ENCODE results near the gene TMEM41A.
"Not testable (repeated sequence)": the region's sequence is repeated elsewhere in the genome, so short reads cannot be mapped to it uniquely, and the experiment has no call there.

The TMEM41A gene

GRCh38 chr3:185477316-185477715, 21.5 kb downstream of the TMEM41A start:
- Mint-ChIP-seq H3K27me3 (no peaks in the 10 kb centered on the region), H3K4me3 (no peak overlapping the region), H3K27ac (ENCODE audit: low read depth) (no peak overlapping the region), H3K4me1 (peaks cover under 1% of the 10 kb centered on the region), H3K9me3 (no peaks in the 10 kb centered on the region), H3K36me3 (ENCODE audit: insufficient read depth) (peaks cover 5% of the 10 kb centered on the region)
- ATAC-seq (replicated peaks; ENCODE audit: extremely low read depth, poor library complexity, severe bottlenecking), result no peak
- DNase-seq (ENCODE audit: low spot score in 2 of 2), result no peak

GRCh38 chr3:185474922-185475321, 23.9 kb downstream of the TMEM41A start:
- not testable (repeated sequence) for H3K36me3 Mint-ChIP-seq (ENCODE audit: insufficient read depth); H3K4me1 Mint-ChIP-seq; H3K9me3 Mint-ChIP-seq; H3K4me3 Mint-ChIP-seq; ATAC-seq (replicated peaks; ENCODE audit: extremely low read depth, poor library complexity, severe bottlenecking); H3K27me3 Mint-ChIP-seq; H3K27ac Mint-ChIP-seq (ENCODE audit: low read depth); DNase-seq (ENCODE audit: low spot score in 2 of 2)

DNA sequence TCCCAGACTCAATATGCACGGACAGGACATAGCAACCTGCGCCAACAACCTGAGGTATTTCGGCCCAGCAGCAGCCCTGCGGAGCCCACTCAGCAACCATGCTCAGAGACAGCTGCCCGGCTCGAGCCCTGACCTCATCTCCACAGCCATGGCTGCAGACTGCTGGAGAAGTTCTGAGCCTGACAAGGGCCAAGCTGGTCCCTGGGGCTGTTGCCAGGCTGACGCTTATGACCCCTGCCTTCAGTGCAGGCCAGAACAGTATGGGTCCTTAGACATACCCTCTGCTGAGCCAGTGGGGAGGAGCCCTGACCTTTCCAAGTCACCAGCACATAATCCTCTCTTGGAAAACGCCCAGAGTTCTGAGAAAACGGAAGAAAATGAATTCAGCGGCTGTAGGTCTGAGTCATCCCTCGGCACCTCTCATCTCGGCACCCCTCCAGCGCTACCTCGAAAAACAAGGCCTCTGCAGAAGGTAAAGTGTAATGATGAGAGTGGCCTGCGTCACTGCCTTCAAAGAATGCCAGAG, 25.5 kb downstream of the TMEM41A start:
- DNase-seq (ENCODE audit: low spot score in 2 of 2), result no peak
- no peaks in the 10 kb centered on the region for H3K4me1 Mint-ChIP-seq

DNA sequence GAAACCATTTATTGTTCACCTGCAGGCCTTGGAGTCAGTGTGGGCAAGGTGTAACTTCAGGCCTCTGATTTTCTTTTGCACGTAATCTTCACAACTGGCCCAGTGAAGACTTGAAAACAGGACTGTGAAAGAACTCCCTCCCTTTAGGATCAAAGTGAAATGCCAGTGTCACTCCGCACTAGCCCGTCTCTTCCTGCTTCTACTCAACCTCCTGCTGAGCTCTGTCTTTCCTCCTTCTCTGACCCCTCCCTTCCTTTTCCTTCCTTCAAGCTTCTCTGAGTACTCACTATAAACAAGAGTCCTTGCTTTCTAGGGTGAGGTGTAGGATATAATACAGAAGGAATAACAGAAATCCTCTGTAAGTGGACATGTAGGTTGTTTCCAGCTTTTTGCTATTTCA, 28.5 kb downstream of the TMEM41A start:
- no peak for DNase-seq (ENCODE audit: low spot score in 2 of 2)
- no peak for ATAC-seq (replicated peaks; ENCODE audit: extremely low read depth, poor library complexity, severe bottlenecking)
- H3K27me3 Mint-ChIP-seq, result no peaks in the 10 kb centered on the region
- H3K4me1 Mint-ChIP-seq, result no peaks in the 10 kb centered on the region
- no peaks in the 10 kb centered on the region for H3K9me3 Mint-ChIP-seq
- no peak overlapping the region for H3K4me3 Mint-ChIP-seq
- no peak overlapping the region for H3K27ac Mint-ChIP-seq (ENCODE audit: low read depth)
- peaks cover 1% of the 10 kb centered on the region for H3K36me3 Mint-ChIP-seq (ENCODE audit: insufficient read depth)

More for the DNA sequence above, 25.5 kb downstream of the TMEM41A start:
- Mint-ChIP-seq H3K4me3 (no peak overlapping the region), H3K27ac (ENCODE audit: low read depth) (no peak overlapping the region), H3K36me3 (ENCODE audit: insufficient read depth) (peaks cover 1% of the 10 kb centered on the region), H3K9me3 (no peaks in the 10 kb centered on the region), H3K27me3 (no peaks in the 10 kb centered on the region)
- no peak for ATAC-seq (replicated peaks; ENCODE audit: extremely low read depth, poor library complexity, severe bottlenecking)

- H3K27ac Mint-ChIP-seq (ENCODE audit: low read depth), result no peak overlapping the region
- no peaks in the 10 kb centered on the region for H3K4me1 Mint-ChIP-seq
- peaks cover 1% of the 10 kb centered on the region for H3K36me3 Mint-ChIP-seq (ENCODE audit: insufficient read depth)
- no peak overlapping the region for H3K4me3 Mint-ChIP-seq
- H3K27me3 Mint-ChIP-seq, result no peaks in the 10 kb centered on the region
- DNase-seq (ENCODE audit: low spot score in 2 of 2) (no peak), ATAC-seq (replicated peaks; ENCODE audit: extremely low read depth, poor library complexity, severe bottlenecking) (no peak)
- no peaks in the 10 kb centered on the region for H3K9me3 Mint-ChIP-seq
Measured at GRCh38 chr3:185469542-185469941, 29.3 kb downstream of the TMEM41A start.

DNA sequence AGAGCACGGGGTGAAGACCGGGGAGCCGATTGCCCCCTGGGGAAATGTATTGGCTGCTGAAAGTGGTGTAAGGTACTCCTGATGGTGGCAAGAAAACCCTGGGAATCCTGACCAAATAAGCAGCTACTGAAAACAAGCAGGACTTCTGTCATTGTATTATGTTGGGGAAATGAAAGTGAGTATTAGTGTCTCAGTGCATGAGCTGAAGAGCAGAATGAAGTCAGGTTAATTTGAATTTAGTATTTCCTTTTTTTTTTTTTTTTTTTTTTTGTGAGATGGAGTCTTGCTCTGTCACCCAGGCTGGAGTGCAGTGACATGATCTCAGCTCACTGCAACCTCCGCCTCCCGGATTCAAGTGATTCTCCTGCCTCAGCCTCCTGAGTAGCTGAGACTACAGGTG, 32.7 kb downstream of the TMEM41A start:
- not testable (repeated sequence) for DNase-seq (ENCODE audit: low spot score in 2 of 2); H3K27me3 Mint-ChIP-seq; H3K4me1 Mint-ChIP-seq; H3K9me3 Mint-ChIP-seq; H3K27ac Mint-ChIP-seq (ENCODE audit: low read depth); ATAC-seq (replicated peaks; ENCODE audit: extremely low read depth, poor library complexity, severe bottlenecking); H3K36me3 Mint-ChIP-seq (ENCODE audit: insufficient read depth); H3K4me3 Mint-ChIP-seq

DNA sequence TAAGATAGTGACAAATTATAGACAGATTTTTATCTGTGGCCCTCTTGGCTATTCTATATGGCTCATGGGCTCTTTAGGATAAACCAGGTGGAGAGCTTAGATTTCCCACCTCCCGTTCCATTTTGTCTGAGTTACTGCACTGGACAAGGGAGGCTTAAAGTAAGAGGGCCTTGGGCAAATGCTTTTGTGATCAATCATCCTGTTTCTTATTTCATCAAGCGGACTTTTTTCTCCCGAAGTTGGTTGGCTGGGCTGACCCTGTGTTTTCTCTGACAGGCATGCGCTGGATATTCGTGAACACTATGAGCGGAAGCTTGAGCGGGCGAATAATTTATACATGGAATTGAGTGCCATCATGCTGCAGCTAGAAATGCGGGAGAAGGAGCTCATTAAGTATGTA, 33.4 kb downstream of the TMEM41A start:
- ATAC-seq (replicated peaks; ENCODE audit: extremely low read depth, poor library complexity, severe bottlenecking), result no peak
- DNase-seq (ENCODE audit: low spot score in 2 of 2), result no peak
- Mint-ChIP-seq H3K36me3 (ENCODE audit: insufficient read depth) (no peaks in the 10 kb centered on the region), H3K27me3 (no peaks in the 10 kb centered on the region), H3K27ac (ENCODE audit: low read depth) (no peak overlapping the region), H3K4me1 (no peaks in the 10 kb centered on the region), H3K4me3 (no peak overlapping the region), H3K9me3 (no peaks in the 10 kb centered on the region)

GRCh38 chr3:185460719-185461350, 38.0 kb downstream of the TMEM41A start:
- Mint-ChIP-seq H3K27me3 (no peaks in the 10 kb centered on the region), H3K9me3 (no peaks in the 10 kb centered on the region), H3K4me1 (no peaks in the 10 kb centered on the region), H3K4me3 (no peak overlapping the region), H3K27ac (ENCODE audit: low read depth) (no peak overlapping the region), H3K36me3 (ENCODE audit: insufficient read depth) (no peaks in the 10 kb centered on the region)
- ATAC-seq (replicated peaks; ENCODE audit: extremely low read depth, poor library complexity, severe bottlenecking) (no peak), DNase-seq (ENCODE audit: low spot score in 2 of 2) (no peak)

DNA sequence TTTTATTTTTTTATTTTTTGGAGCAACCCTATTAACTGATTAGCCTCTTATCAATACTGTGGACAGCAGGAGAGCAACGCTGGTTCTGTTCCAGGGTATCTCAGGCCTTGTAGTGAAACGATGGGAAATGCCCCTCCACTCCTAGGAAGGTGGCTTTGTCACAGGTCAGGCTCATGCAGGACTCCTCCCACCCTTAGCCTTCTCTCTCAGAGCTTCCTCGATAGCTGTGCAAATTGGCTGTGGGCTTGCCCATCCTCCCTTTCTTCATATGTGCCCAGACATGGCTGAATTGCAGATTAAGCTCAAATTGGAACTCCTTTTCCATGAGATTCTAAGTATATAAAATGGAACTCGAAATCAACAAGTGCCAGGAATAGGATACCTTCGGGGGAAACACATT, 38.5 kb downstream of the TMEM41A start:
- Mint-ChIP-seq H3K27ac (ENCODE audit: low read depth) (no peak overlapping the region), H3K4me3 (no peak overlapping the region), H3K9me3 (no peaks in the 10 kb centered on the region), H3K36me3 (ENCODE audit: insufficient read depth) (no peaks in the 10 kb centered on the region), H3K4me1 (no peaks in the 10 kb centered on the region), H3K27me3 (no peaks in the 10 kb centered on the region)
- no peak for ATAC-seq (replicated peaks; ENCODE audit: extremely low read depth, poor library complexity, severe bottlenecking)
- no peak for DNase-seq (ENCODE audit: low spot score in 2 of 2)

- no peaks in the 10 kb centered on the region for H3K9me3 Mint-ChIP-seq
- no peak overlapping the region for H3K4me3 Mint-ChIP-seq
- H3K36me3 Mint-ChIP-seq (ENCODE audit: insufficient read depth), result no peaks in the 10 kb centered on the region
- ATAC-seq (replicated peaks; ENCODE audit: extremely low read depth, poor library complexity, severe bottlenecking) (no peak), DNase-seq (ENCODE audit: low spot score in 2 of 2) (no peak)
- no peak overlapping the region for H3K27ac Mint-ChIP-seq (ENCODE audit: low read depth)
- no peaks in the 10 kb centered on the region for H3K4me1 Mint-ChIP-seq
- H3K27me3 Mint-ChIP-seq, result no peaks in the 10 kb centered on the region
Measured at GRCh38 chr3:185457376-185457775, 41.5 kb downstream of the TMEM41A start.

DNA sequence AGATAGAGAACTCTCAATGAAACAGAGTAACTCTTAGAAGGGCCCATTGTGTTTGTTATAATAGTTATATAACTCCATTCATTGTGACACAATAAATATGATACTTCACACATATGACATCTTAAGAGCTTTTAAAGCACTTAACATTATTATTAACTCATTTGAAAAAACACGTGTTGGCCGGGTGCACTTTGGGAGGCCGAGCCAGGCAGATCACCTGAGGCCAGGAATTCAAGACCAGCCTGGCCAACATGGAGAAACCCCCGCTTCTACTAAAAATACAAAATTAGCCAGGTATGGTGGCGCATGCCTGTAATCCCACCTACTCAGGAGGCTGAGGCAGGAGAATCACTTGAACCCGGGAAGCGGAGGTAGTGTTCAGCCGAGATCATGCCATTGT, 47.4 kb downstream of the TMEM41A start:
- H3K4me1 Mint-ChIP-seq; H3K27me3 Mint-ChIP-seq; H3K36me3 Mint-ChIP-seq (ENCODE audit: insufficient read depth); ATAC-seq (replicated peaks; ENCODE audit: extremely low read depth, poor library complexity, severe bottlenecking); H3K9me3 Mint-ChIP-seq; DNase-seq (ENCODE audit: low spot score in 2 of 2); H3K4me3 Mint-ChIP-seq: not testable (repeated sequence)
- peak overlapping the region; percentile 44 for H3K27ac Mint-ChIP-seq (ENCODE audit: low read depth)

- no peak for DNase-seq (ENCODE audit: low spot score in 2 of 2)
- no peak for ATAC-seq (replicated peaks; ENCODE audit: extremely low read depth, poor library complexity, severe bottlenecking)
- no peak overlapping the region for H3K27ac Mint-ChIP-seq (ENCODE audit: low read depth)
- no peak overlapping the region for H3K4me3 Mint-ChIP-seq
- H3K27me3 Mint-ChIP-seq, result no peaks in the 10 kb centered on the region
- H3K4me1 Mint-ChIP-seq, result no peaks in the 10 kb centered on the region
- no peaks in the 10 kb centered on the region for H3K36me3 Mint-ChIP-seq (ENCODE audit: insufficient read depth)
- no peaks in the 10 kb centered on the region for H3K9me3 Mint-ChIP-seq
Measured at GRCh38 chr3:185448107-185448506, 50.7 kb downstream of the TMEM41A start.

- no peak for DNase-seq (ENCODE audit: low spot score in 2 of 2)
- Mint-ChIP-seq H3K27me3 (peaks cover 12% of the 10 kb centered on the region), H3K4me3 (no peak overlapping the region), H3K4me1 (no peaks in the 10 kb centered on the region), H3K36me3 (ENCODE audit: insufficient read depth) (no peaks in the 10 kb centered on the region), H3K9me3 (no peaks in the 10 kb centered on the region), H3K27ac (ENCODE audit: low read depth) (no peak overlapping the region)
- ATAC-seq (replicated peaks; ENCODE audit: extremely low read depth, poor library complexity, severe bottlenecking), result no peak
Measured at GRCh38 chr3:185444329-185444728, 54.5 kb downstream of the TMEM41A start.
